ENCODE results near the gene C11orf42.

- TF ChIP-seq POLR2AphosphoS5 (IDR thresholded peaks at IDR 0.05; ENCODE audit: low read depth, low read length) (no peak), TAF1 (IDR thresholded peaks at IDR 0.05; ENCODE audit: borderline replicate concordance, insufficient read depth, low read length) (no peak), SIN3A (IDR thresholded peaks at IDR 0.05; ENCODE audit: borderline replicate concordance, insufficient read depth, low read length) (no peak)
Observed at GRCh38 chr11:6238902-6239301, 33.5 kb downstream of the C11orf42 start, which contains the start of gene CNGA4.

Data from PFSK-1 (cell line).